ENCODE results near the gene FGD5.

FGD5 gene

GRCh38 chr3:14880447-14881106, 61.8 kb downstream of the FGD5 start:
- Histone ChIP-seq H3K27ac (no peak overlapping the region), H2AFZ (ENCODE audit: low read depth) (no peak overlapping the region), H3K27me3 (ENCODE audit: insufficient read depth, low read depth) (no peaks in the 10 kb centered on the region), H3K36me3 (ENCODE audit: insufficient read depth) (no peaks in the 10 kb centered on the region), H3K9ac (no peak overlapping the region), H3K79me2 (ENCODE audit: insufficient read depth, low read depth) (no peaks in the 10 kb centered on the region), H3K4me2 (no peak overlapping the region), H4K20me1 (ENCODE audit: insufficient read depth) (no peaks in the 10 kb centered on the region), H3K4me3 (IDR thresholded peaks at IDR 0.05; ENCODE audit: insufficient read depth, low read depth, low read length) (no peak overlapping the region), H3K4me1 (ENCODE audit: low read depth, poor library complexity, severe bottlenecking) (no peaks in the 10 kb centered on the region)
- TF ChIP-seq CTCF (conservative IDR thresholded peaks at IDR 0.05; ENCODE audit: low read depth, low read length) = no peak

GRCh38 chr3:14883226-14883625, 64.5 kb downstream of the FGD5 start:
- Histone ChIP-seq H3K9ac (no peak overlapping the region), H3K36me3 (ENCODE audit: insufficient read depth) (no peaks in the 10 kb centered on the region), H3K4me3 (IDR thresholded peaks at IDR 0.05; ENCODE audit: insufficient read depth, low read depth, low read length) (no peak overlapping the region), H2AFZ (ENCODE audit: low read depth) (no peak overlapping the region), H3K4me1 (ENCODE audit: low read depth, poor library complexity, severe bottlenecking) (no peaks in the 10 kb centered on the region), H3K79me2 (ENCODE audit: insufficient read depth, low read depth) (no peaks in the 10 kb centered on the region), H3K27ac (no peak overlapping the region), H3K27me3 (ENCODE audit: insufficient read depth, low read depth) (no peaks in the 10 kb centered on the region), H4K20me1 (ENCODE audit: insufficient read depth) (no peaks in the 10 kb centered on the region), H3K4me2 (no peak overlapping the region)
- TF ChIP-seq CTCF (conservative IDR thresholded peaks at IDR 0.05; ENCODE audit: low read depth, low read length) = no peak

GRCh38 chr3:14884665-14885064, 65.9 kb downstream of the FGD5 start:
- Histone ChIP-seq H3K27ac (no peak overlapping the region), H3K4me3 (IDR thresholded peaks at IDR 0.05; ENCODE audit: insufficient read depth, low read depth, low read length) (no peak overlapping the region), H3K9ac (no peak overlapping the region), H2AFZ (ENCODE audit: low read depth) (no peak overlapping the region), H3K27me3 (ENCODE audit: insufficient read depth, low read depth) (no peaks in the 10 kb centered on the region), H3K36me3 (ENCODE audit: insufficient read depth) (no peaks in the 10 kb centered on the region), H3K4me2 (no peak overlapping the region), H3K79me2 (ENCODE audit: insufficient read depth, low read depth) (no peaks in the 10 kb centered on the region), H3K4me1 (ENCODE audit: low read depth, poor library complexity, severe bottlenecking) (no peaks in the 10 kb centered on the region), H4K20me1 (ENCODE audit: insufficient read depth) (no peaks in the 10 kb centered on the region)
- no peak for TF ChIP-seq CTCF (conservative IDR thresholded peaks at IDR 0.05; ENCODE audit: low read depth, low read length)

GRCh38 chr3:14885307-14885706, 66.5 kb downstream of the FGD5 start:
- TF ChIP-seq CTCF (conservative IDR thresholded peaks at IDR 0.05; ENCODE audit: low read depth, low read length) = no peak
- Histone ChIP-seq H3K36me3 (ENCODE audit: insufficient read depth) (no peaks in the 10 kb centered on the region), H2AFZ (ENCODE audit: low read depth) (no peak overlapping the region), H4K20me1 (ENCODE audit: insufficient read depth) (no peaks in the 10 kb centered on the region), H3K79me2 (ENCODE audit: insufficient read depth, low read depth) (no peaks in the 10 kb centered on the region), H3K4me2 (no peak overlapping the region), H3K27ac (no peak overlapping the region), H3K27me3 (ENCODE audit: insufficient read depth, low read depth) (no peaks in the 10 kb centered on the region), H3K4me1 (ENCODE audit: low read depth, poor library complexity, severe bottlenecking) (peaks cover 4% of the 10 kb centered on the region), H3K4me3 (IDR thresholded peaks at IDR 0.05; ENCODE audit: insufficient read depth, low read depth, low read length) (no peak overlapping the region), H3K9ac (no peak overlapping the region)
